DND-41 (cell line): ENCODE measurements around the gene GTF2A1L.
"Not testable (repeated sequence)": the region's sequence is repeated elsewhere in the genome, so short reads cannot be mapped to it uniquely, and the experiment has no call there.

Source experiments
- ATAC-seq: fragments of 200-7000 bp; cut with Tn5 transposase; 3 replicates; pipeline ENCODE4 v1.9.1; 2021; ENCODE audit warnings: low read depth; ENCODE audit not compliant: insufficient read depth
- DNase-seq: peaks from one replicate; pipeline ENCODE4 v3.0.0-alpha.2; 2020
- H2AFZ ChIP-seq: 2 replicates; pipeline ENCODE4 v1.6.0; 2012; ENCODE audit warnings: low read depth, low read length
- H3K27ac ChIP-seq: 2 replicates; pipeline ENCODE4 v1.5.1; 2012; ENCODE audit warnings: low read length, inconsistent platforms
- H3K27me3 ChIP-seq: fragments of 200-600 bp; sonication (generic); 2 replicates; pipeline ENCODE4 v1.6.0; 2012; ENCODE audit warnings: low read length, mild to moderate bottlenecking, inconsistent platforms; ENCODE audit not compliant: insufficient read depth, poor library complexity
- H3K36me3 ChIP-seq: 2 replicates; pipeline ENCODE4 v1.5.1; 2012; ENCODE audit warnings: low read length, inconsistent platforms; ENCODE audit not compliant: insufficient read depth
- H3K4me1 ChIP-seq: 2 replicates; pipeline ENCODE4 v1.5.1; 2012; ENCODE audit warnings: mild to moderate bottlenecking, low read length; ENCODE audit not compliant: insufficient read depth
- H3K4me2 ChIP-seq: 2 replicates; pipeline ENCODE4 v1.6.0; 2012; ENCODE audit warnings: mild to moderate bottlenecking, moderate library complexity, low read length, inconsistent platforms; ENCODE audit not compliant: insufficient read depth
- H3K4me3 ChIP-seq, 2 experiments: fragments of 200-600 bp in 1 of 2; shearing (Covaris generic) in 1 of 2; 2 replicates each; pipeline ENCODE4 v1.5.1; 2012 to 2016; ENCODE audit warnings: inconsistent platforms in 2 of 2, low read length in 2 of 2, mild to moderate bottlenecking in 2 of 2, low read depth in 1 of 2, moderate library complexity in 1 of 2
- H3K79me2 ChIP-seq: 2 replicates; pipeline ENCODE4 v1.6.0; 2012; ENCODE audit warnings: low read length, inconsistent platforms; ENCODE audit not compliant: insufficient read depth
- H3K9ac ChIP-seq: 2 replicates; pipeline ENCODE4 v1.6.0; 2012; ENCODE audit warnings: low read depth, mild to moderate bottlenecking, inconsistent platforms, low read length, moderate library complexity
- H3K9me3 ChIP-seq: 2 replicates; pipeline ENCODE4 v1.5.1; 2012; ENCODE audit warnings: low read length, moderate library complexity, mild to moderate bottlenecking, inconsistent platforms; ENCODE audit not compliant: insufficient read depth, severe bottlenecking
- H4K20me1 ChIP-seq: 2 replicates; pipeline ENCODE4 v1.6.0; 2012; ENCODE audit warnings: low read length; ENCODE audit not compliant: insufficient read depth
- CTCF ChIP-seq: IDR thresholded peaks from 2 replicates; pipeline ENCODE4 v1.5.1; 2012; ENCODE audit warnings: borderline replicate concordance, low read length, moderate library complexity, mild to moderate bottlenecking; ENCODE audit not compliant: poor library complexity, severe bottlenecking; ENCODE audit errors: extremely low read depth
- EZH2 ChIP-seq: IDR thresholded peaks from 3 replicates; pipeline ENCODE4 v1.6.1; 2012; ENCODE audit warnings: borderline replicate concordance, low read depth, mild to moderate bottlenecking, moderate library complexity, low read length, inconsistent platforms; ENCODE audit not compliant: severe bottlenecking

The GTF2A1L gene

GRCh38 chr2:48699348-48699930 lies 81.8 kb downstream of the GTF2A1L start:
- Histone ChIP-seq H3K4me2 (no peak overlapping the region), H2AFZ (no peak overlapping the region), H3K27ac (no peak overlapping the region), H3K79me2 (no peaks in the 10 kb centered on the region), H3K9me3 (no peaks in the 10 kb centered on the region), H3K27me3 (peaks cover 6% of the 10 kb centered on the region), H3K9ac (no peak overlapping the region), H4K20me1 (no peaks in the 10 kb centered on the region), H3K4me1 (no peaks in the 10 kb centered on the region), H3K36me3 (no peaks in the 10 kb centered on the region), H3K4me3 (no peak overlapping the region)
- ATAC-seq, result no peak
- TF ChIP-seq EZH2, result no peak
- no peak for TF ChIP-seq CTCF
- no peak for DNase-seq

- not testable (repeated sequence) for ATAC-seq, H3K79me2 ChIP-seq, H3K36me3 ChIP-seq, H3K9me3 ChIP-seq, DNase-seq, H2AFZ ChIP-seq, H3K4me1 ChIP-seq, H3K4me2 ChIP-seq, H3K4me3 ChIP-seq, H3K9ac ChIP-seq, H3K27me3 ChIP-seq, H3K27ac ChIP-seq, H4K20me1 ChIP-seq
These were observed 86.0 kb downstream of the GTF2A1L start for GRCh38 chr2:48703621-48704020.

- H2AFZ ChIP-seq, result no peak overlapping the region
- H3K4me1 ChIP-seq, result no peaks in the 10 kb centered on the region
- DNase-seq (no peak), ATAC-seq (no peak)
- H3K27me3 ChIP-seq, result peaks cover 12% of the 10 kb centered on the region
- H3K4me2 ChIP-seq, result no peak overlapping the region
- H3K9ac ChIP-seq, result no peak overlapping the region
- H3K4me3 ChIP-seq, result no peak overlapping the region
- H3K27ac ChIP-seq, result no peak overlapping the region
- no peaks in the 10 kb centered on the region for H4K20me1 ChIP-seq
- no peaks in the 10 kb centered on the region for H3K9me3 ChIP-seq
- no peak for TF ChIP-seq CTCF
- TF ChIP-seq EZH2, result no peak
- H3K36me3 ChIP-seq, result no peaks in the 10 kb centered on the region
- no peaks in the 10 kb centered on the region for H3K79me2 ChIP-seq
These were observed 89.8 kb downstream of the GTF2A1L start for GRCh38 chr2:48707466-48707865.

- H2AFZ ChIP-seq, result no peak overlapping the region
- H3K79me2 ChIP-seq, result no peaks in the 10 kb centered on the region
- DNase-seq (no peak), ATAC-seq (no peak)
- no peaks in the 10 kb centered on the region for H3K9me3 ChIP-seq
- H3K4me1 ChIP-seq, result no peaks in the 10 kb centered on the region
- no peaks in the 10 kb centered on the region for H4K20me1 ChIP-seq
- no peak overlapping the region for H3K4me3 ChIP-seq
- no peak overlapping the region for H3K4me2 ChIP-seq
- H3K36me3 ChIP-seq, result no peaks in the 10 kb centered on the region
- no peak overlapping the region for H3K27ac ChIP-seq
- no peak overlapping the region for H3K9ac ChIP-seq
- TF ChIP-seq EZH2 (no peak), CTCF (no peak)
- H3K27me3 ChIP-seq, result peaks cover 16% of the 10 kb centered on the region
These were observed 91.7 kb downstream of the GTF2A1L start for GRCh38 chr2:48709096-48710034.
